Transverse colon (tissue), 4 donors: ENCODE measurements around the gene PAX1.

Source experiments
- POLR2A ChIP-seq: fragments of 450-650 bp; IDR thresholded peaks from one replicate; pipeline ENCODE4 v1.6.1; 2016; ENCODE audit warnings: antibody characterized with exemption, mild to moderate bottlenecking, moderate library complexity
- POLR2AphosphoS5 ChIP-seq, 3 donors: sonication (generic); formaldehyde crosslinking; IDR thresholded peaks; one replicate each; pipeline ENCODE4 v1.6.1; 2016; ENCODE audit warnings: antibody characterized with exemption in 3 of 3
- TF ChIP-seq, protein P1 (sequence below), 5 experiments: fragments of 200-600 bp in 3 of 5; fragments of 450-650 bp in 2 of 5; sonication (generic) in 3 of 5; IDR thresholded peaks; 1 replicate in 2 of 5; 2 replicates in 3 of 5; pipeline ENCODE4 v1.5.1; 2016 to 2017; ENCODE audit warnings: antibody characterized with exemption in 5 of 5, inconsistent platforms in 3 of 5, mild to moderate bottlenecking in 2 of 5, moderate library complexity in 1 of 5

DNA sequence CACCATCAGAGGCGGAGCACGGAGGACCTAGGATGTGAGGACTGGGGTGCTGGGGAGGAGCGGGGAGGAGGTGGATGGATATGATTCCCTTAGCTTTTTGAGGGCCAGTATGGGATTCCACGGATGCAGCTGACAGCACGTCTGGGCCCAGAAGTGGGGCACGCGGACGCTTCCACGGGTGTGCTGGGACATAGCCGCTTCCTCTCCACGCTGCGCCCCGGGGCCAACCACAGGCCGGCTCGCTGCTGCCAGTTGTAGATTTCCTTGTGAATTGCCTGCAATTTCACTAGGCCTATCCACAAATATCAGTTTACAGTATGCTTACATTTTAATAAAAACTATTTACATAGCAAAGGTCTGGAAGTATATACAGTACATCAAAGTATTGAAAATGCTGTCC, 23.9 kb downstream of the PAX1 start:
- TF ChIP-seq, protein P1, sequence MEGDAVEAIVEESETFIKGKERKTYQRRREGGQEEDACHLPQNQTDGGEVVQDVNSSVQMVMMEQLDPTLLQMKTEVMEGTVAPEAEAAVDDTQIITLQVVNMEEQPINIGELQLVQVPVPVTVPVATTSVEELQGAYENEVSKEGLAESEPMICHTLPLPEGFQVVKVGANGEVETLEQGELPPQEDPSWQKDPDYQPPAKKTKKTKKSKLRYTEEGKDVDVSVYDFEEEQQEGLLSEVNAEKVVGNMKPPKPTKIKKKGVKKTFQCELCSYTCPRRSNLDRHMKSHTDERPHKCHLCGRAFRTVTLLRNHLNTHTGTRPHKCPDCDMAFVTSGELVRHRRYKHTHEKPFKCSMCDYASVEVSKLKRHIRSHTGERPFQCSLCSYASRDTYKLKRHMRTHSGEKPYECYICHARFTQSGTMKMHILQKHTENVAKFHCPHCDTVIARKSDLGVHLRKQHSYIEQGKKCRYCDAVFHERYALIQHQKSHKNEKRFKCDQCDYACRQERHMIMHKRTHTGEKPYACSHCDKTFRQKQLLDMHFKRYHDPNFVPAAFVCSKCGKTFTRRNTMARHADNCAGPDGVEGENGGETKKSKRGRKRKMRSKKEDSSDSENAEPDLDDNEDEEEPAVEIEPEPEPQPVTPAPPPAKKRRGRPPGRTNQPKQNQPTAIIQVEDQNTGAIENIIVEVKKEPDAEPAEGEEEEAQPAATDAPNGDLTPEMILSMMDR (IDR thresholded peaks at IDR 0.05), result no peak
- TF ChIP-seq POLR2A (no peak), POLR2AphosphoS5 (IDR thresholded peaks at IDR 0.05) (no peak)
